SK-N-SH treated with all-trans-retinoic acid at 6 μM for 48 hours (cell line): ENCODE measurements around the gene SAE1.

Experiments
- ATAC-seq: fragments of 200-7000 bp; cut with Tn5 transposase; 3 replicates; pipeline ENCODE4 v1.9.1; 2020; ENCODE audit warnings: mild to moderate bottlenecking, moderate library complexity
- ARNTL ChIP-seq: fragments of 450-650 bp; formaldehyde crosslinking; IDR thresholded peaks from 2 replicates; pipeline ENCODE4 v1.5.0; 2020; ENCODE audit warnings: low read depth, mild to moderate bottlenecking, moderate library complexity, borderline replicate concordance
- CSDC2 ChIP-seq: fragments of 250-450 bp; sonication (Bioruptor Pico); IDR thresholded peaks from 2 replicates; pipeline ENCODE4 v1.5.0; 2020; ENCODE audit warnings: mild to moderate bottlenecking, moderate library complexity
- ESRRG ChIP-seq: fragments of 250-450 bp; sonication (Bioruptor Pico); IDR thresholded peaks from 2 replicates; pipeline ENCODE4 v1.6.1; 2021; ENCODE audit warnings: mild to moderate bottlenecking
- GLIS3 ChIP-seq: fragments of 250-450 bp; sonication (Bioruptor Pico); IDR thresholded peaks from 2 replicates; pipeline ENCODE4 v1.5.0; 2020; ENCODE audit warnings: mild to moderate bottlenecking, moderate library complexity
- ISL1 ChIP-seq: fragments of 250-450 bp; sonication (Bioruptor Pico); IDR thresholded peaks from 2 replicates; pipeline ENCODE4 v2.1.2; 2022; ENCODE audit warnings: mild to moderate bottlenecking, moderate library complexity
- OSR1 ChIP-seq: fragments of 250-450 bp; sonication (Bioruptor Pico); IDR thresholded peaks from 2 replicates; pipeline ENCODE4 v1.8.0; 2022; ENCODE audit warnings: moderate library complexity, mild to moderate bottlenecking, inconsistent platforms
- RARB ChIP-seq: fragments of 250-450 bp; sonication (Bioruptor Pico); IDR thresholded peaks from 2 replicates; pipeline ENCODE4 v1.8.0; 2021; ENCODE audit warnings: mild to moderate bottlenecking, moderate library complexity
- SNAI2 ChIP-seq: fragments of 250-450 bp; sonication (Bioruptor Pico); IDR thresholded peaks from 2 replicates; pipeline ENCODE4 v1.5.0; 2020; ENCODE audit warnings: mild to moderate bottlenecking, moderate library complexity
- TCF4 ChIP-seq: fragments of 250-450 bp; sonication (Bioruptor Pico); IDR thresholded peaks from 2 replicates; pipeline ENCODE4 v1.8.0; 2021; ENCODE audit warnings: mild to moderate bottlenecking, moderate library complexity, borderline replicate concordance
- TOX ChIP-seq: fragments of 250-450 bp; sonication (Bioruptor Pico); IDR thresholded peaks from 2 replicates; pipeline ENCODE4 v1.8.0; 2021; ENCODE audit warnings: mild to moderate bottlenecking, moderate library complexity, borderline replicate concordance
- ZFP30 ChIP-seq: fragments of 450-650 bp; formaldehyde crosslinking; IDR thresholded peaks from 2 replicates; pipeline ENCODE4 v1.5.0; 2022; ENCODE audit warnings: mild to moderate bottlenecking, moderate library complexity
- ZNF70 ChIP-seq: fragments of 450-650 bp; formaldehyde crosslinking; IDR thresholded peaks from 2 replicates; pipeline ENCODE4 v1.5.0; 2020; ENCODE audit warnings: mild to moderate bottlenecking, moderate library complexity
- ZNF8 ChIP-seq: fragments of 450-650 bp; formaldehyde crosslinking; IDR thresholded peaks from 2 replicates; pipeline ENCODE4 v1.5.0; 2020; ENCODE audit warnings: mild to moderate bottlenecking, moderate library complexity
- TF ChIP-seq, protein P1 (sequence below): fragments of 250-450 bp; sonication (Bioruptor Pico); IDR thresholded peaks from 2 replicates; pipeline ENCODE4 v1.8.0; 2020; ENCODE audit warnings: mild to moderate bottlenecking, moderate library complexity, borderline replicate concordance
- TF ChIP-seq, protein P2 (sequence below): fragments of 250-450 bp; sonication (Bioruptor Pico); IDR thresholded peaks from 2 replicates; pipeline ENCODE4 v1.5.1; 2020; ENCODE audit warnings: low read depth, mild to moderate bottlenecking, moderate library complexity
- TF ChIP-seq, protein P3 (sequence below): fragments of 250-450 bp; sonication (Bioruptor Pico); IDR thresholded peaks from 2 replicates; pipeline ENCODE4 v1.5.0; 2020; ENCODE audit warnings: mild to moderate bottlenecking, moderate library complexity
- TF ChIP-seq, protein P4 (sequence below): fragments of 250-450 bp; sonication (Bioruptor Pico); IDR thresholded peaks from 2 replicates; pipeline ENCODE4 v1.5.1; 2021; ENCODE audit warnings: mild to moderate bottlenecking, moderate library complexity
- TF ChIP-seq, protein P5 (sequence below): fragments of 250-450 bp; sonication (Bioruptor Pico); IDR thresholded peaks from 2 replicates; pipeline ENCODE4 v1.8.0; 2021; ENCODE audit warnings: low read depth, mild to moderate bottlenecking, moderate library complexity, borderline replicate concordance

SAE1 gene

DNA sequence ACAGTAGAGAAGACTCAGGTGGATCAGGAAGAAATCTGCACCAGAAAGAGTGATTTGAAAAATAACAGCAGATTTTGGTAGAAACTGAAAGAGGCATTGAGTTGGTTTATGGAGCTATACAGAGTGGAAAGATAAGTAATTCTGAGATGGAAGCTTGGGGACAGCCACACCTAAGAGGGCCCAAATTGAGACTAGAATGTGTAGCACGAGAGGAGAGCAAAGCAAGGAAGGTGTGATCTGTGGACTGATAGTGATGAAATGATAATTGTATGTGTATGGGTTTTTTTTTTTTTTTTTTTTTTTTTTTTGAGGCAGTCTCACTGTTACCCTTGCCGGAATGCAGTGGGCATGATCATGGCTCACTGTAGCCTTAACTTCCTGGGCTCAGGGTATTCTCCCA lies 16.3 kb downstream of the SAE1 start:
- TF ChIP-seq TCF4 (CRISPR knock-in tag) (no peak), ARNTL (no peak), SNAI2 (CRISPR knock-in tag) (no peak), RARB (CRISPR knock-in tag) (no peak), ZNF8 (no peak), TOX (CRISPR knock-in tag) (no peak), ZFP30 (no peak), GLIS3 (CRISPR knock-in tag) (no peak)
- TF ChIP-seq, protein P1, sequence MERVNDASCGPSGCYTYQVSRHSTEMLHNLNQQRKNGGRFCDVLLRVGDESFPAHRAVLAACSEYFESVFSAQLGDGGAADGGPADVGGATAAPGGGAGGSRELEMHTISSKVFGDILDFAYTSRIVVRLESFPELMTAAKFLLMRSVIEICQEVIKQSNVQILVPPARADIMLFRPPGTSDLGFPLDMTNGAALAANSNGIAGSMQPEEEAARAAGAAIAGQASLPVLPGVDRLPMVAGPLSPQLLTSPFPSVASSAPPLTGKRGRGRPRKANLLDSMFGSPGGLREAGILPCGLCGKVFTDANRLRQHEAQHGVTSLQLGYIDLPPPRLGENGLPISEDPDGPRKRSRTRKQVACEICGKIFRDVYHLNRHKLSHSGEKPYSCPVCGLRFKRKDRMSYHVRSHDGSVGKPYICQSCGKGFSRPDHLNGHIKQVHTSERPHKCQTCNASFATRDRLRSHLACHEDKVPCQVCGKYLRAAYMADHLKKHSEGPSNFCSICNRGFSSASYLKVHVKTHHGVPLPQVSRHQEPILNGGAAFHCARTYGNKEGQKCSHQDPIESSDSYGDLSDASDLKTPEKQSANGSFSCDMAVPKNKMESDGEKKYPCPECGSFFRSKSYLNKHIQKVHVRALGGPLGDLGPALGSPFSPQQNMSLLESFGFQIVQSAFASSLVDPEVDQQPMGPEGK (CRISPR knock-in tag): no peak
- TF ChIP-seq, protein P2, sequence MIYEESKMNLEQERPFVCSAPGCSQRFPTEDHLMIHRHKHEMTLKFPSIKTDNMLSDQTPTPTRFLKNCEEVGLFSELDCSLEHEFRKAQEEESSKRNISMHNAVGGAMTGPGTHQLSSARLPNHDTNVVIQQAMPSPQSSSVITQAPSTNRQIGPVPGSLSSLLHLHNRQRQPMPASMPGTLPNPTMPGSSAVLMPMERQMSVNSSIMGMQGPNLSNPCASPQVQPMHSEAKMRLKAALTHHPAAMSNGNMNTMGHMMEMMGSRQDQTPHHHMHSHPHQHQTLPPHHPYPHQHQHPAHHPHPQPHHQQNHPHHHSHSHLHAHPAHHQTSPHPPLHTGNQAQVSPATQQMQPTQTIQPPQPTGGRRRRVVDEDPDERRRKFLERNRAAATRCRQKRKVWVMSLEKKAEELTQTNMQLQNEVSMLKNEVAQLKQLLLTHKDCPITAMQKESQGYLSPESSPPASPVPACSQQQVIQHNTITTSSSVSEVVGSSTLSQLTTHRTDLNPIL (CRISPR knock-in tag): no peak
- TF ChIP-seq, protein P3, sequence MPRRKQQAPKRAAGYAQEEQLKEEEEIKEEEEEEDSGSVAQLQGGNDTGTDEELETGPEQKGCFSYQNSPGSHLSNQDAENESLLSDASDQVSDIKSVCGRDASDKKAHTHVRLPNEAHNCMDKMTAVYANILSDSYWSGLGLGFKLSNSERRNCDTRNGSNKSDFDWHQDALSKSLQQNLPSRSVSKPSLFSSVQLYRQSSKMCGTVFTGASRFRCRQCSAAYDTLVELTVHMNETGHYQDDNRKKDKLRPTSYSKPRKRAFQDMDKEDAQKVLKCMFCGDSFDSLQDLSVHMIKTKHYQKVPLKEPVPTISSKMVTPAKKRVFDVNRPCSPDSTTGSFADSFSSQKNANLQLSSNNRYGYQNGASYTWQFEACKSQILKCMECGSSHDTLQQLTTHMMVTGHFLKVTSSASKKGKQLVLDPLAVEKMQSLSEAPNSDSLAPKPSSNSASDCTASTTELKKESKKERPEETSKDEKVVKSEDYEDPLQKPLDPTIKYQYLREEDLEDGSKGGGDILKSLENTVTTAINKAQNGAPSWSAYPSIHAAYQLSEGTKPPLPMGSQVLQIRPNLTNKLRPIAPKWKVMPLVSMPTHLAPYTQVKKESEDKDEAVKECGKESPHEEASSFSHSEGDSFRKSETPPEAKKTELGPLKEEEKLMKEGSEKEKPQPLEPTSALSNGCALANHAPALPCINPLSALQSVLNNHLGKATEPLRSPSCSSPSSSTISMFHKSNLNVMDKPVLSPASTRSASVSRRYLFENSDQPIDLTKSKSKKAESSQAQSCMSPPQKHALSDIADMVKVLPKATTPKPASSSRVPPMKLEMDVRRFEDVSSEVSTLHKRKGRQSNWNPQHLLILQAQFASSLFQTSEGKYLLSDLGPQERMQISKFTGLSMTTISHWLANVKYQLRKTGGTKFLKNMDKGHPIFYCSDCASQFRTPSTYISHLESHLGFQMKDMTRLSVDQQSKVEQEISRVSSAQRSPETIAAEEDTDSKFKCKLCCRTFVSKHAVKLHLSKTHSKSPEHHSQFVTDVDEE (CRISPR knock-in tag): no peak
- TF ChIP-seq, protein P4, sequence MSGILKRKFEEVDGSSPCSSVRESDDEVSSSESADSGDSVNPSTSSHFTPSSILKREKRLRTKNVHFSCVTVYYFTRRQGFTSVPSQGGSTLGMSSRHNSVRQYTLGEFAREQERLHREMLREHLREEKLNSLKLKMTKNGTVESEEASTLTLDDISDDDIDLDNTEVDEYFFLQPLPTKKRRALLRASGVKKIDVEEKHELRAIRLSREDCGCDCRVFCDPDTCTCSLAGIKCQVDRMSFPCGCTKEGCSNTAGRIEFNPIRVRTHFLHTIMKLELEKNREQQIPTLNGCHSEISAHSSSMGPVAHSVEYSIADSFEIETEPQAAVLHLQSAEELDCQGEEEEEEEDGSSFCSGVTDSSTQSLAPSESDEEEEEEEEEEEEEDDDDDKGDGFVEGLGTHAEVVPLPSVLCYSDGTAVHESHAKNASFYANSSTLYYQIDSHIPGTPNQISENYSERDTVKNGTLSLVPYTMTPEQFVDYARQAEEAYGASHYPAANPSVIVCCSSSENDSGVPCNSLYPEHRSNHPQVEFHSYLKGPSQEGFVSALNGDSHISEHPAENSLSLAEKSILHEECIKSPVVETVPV (CRISPR knock-in tag): no peak
- TF ChIP-seq, protein P5, sequence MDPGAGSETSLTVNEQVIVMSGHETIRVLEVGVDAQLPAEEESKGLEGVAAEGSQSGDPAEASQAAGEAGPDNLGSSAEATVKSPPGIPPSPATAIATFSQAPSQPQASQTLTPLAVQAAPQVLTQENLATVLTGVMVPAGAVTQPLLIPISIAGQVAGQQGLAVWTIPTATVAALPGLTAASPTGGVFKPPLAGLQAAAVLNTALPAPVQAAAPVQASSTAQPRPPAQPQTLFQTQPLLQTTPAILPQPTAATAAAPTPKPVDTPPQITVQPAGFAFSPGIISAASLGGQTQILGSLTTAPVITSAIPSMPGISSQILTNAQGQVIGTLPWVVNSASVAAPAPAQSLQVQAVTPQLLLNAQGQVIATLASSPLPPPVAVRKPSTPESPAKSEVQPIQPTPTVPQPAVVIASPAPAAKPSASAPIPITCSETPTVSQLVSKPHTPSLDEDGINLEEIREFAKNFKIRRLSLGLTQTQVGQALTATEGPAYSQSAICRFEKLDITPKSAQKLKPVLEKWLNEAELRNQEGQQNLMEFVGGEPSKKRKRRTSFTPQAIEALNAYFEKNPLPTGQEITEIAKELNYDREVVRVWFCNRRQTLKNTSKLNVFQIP (CRISPR knock-in tag): no peak
- no peak for ATAC-seq

DNA sequence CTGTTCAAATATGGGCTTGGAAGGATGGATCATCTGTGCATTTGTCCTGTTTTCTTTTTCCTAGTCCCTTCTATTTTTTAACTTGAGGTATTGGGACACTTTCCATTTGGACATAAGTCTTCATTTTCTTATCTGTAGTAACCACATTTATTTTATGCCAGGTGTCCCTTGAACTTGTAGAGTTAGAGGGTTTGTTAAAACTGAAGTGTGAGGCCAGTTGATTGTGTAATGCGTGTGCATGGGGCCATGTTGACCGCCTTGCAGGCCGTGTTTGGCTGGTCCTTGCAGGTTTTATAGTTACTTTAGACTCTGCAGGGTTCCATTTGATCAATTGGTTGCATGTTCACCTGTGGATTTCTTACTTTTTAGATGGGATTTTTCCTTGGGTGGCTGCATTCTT lies 21.0 kb downstream of the SAE1 start:
- ATAC-seq: no peak
- TF ChIP-seq CSDC2 (CRISPR knock-in tag) (no peak), TOX (CRISPR knock-in tag) (no peak), ZFP30 (no peak)

DNA sequence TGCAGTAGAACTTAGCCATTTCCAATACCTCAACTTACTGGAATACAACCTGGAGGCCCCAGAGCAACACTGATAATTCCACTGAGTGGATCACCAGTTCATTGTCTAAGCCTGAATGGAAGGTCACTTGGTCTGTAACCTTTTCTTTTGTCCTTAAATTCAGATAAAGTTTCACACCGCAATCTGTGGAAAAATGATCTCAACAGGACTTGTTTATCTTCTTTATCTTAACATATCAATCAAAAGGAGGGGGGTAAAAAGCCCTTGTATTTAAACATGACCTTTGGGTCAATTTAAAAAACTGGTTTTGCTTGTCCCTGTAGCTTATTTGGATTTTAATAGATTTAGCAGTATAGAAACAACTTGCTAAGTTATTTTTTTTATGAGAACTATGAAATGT lies 21.6 kb downstream of the SAE1 start:
- ATAC-seq: no peak
- TF ChIP-seq ISL1 (CRISPR knock-in tag) (no peak), ESRRG (CRISPR knock-in tag) (no peak), ZNF8 (no peak), RARB (CRISPR knock-in tag) (no peak), GLIS3 (CRISPR knock-in tag) (no peak), OSR1 (CRISPR knock-in tag) (no peak), ZFP30 (no peak), ZNF70 (no peak)
- TF ChIP-seq, protein P3 (CRISPR knock-in tag): no peak
- TF ChIP-seq, protein P2 (CRISPR knock-in tag): no peak
